Stomach (tissue), 4 donors: ENCODE results near the gene NECTIN4.

Source experiments
- POLR2A ChIP-seq, 4 donors: fragments of 450-650 bp; IDR thresholded peaks; one replicate each; pipeline ENCODE4 v1.6.1; 2016; ENCODE audit warnings: antibody characterized with exemption in 4 of 4, control low read depth in 2 of 4, mild to moderate bottlenecking in 1 of 4, moderate library complexity in 1 of 4
- TF ChIP-seq, protein P1 (sequence below), 7 experiments: fragments of 450-650 bp in 4 of 7; fragments of 200-600 bp in 3 of 7; sonication (generic) in 3 of 7; IDR thresholded peaks; one replicate each; pipeline ENCODE4 v1.5.1; 2016 to 2019; ENCODE audit warnings: antibody characterized with exemption in 7 of 7, control low read depth in 2 of 7, mild to moderate bottlenecking in 1 of 7

DNA sequence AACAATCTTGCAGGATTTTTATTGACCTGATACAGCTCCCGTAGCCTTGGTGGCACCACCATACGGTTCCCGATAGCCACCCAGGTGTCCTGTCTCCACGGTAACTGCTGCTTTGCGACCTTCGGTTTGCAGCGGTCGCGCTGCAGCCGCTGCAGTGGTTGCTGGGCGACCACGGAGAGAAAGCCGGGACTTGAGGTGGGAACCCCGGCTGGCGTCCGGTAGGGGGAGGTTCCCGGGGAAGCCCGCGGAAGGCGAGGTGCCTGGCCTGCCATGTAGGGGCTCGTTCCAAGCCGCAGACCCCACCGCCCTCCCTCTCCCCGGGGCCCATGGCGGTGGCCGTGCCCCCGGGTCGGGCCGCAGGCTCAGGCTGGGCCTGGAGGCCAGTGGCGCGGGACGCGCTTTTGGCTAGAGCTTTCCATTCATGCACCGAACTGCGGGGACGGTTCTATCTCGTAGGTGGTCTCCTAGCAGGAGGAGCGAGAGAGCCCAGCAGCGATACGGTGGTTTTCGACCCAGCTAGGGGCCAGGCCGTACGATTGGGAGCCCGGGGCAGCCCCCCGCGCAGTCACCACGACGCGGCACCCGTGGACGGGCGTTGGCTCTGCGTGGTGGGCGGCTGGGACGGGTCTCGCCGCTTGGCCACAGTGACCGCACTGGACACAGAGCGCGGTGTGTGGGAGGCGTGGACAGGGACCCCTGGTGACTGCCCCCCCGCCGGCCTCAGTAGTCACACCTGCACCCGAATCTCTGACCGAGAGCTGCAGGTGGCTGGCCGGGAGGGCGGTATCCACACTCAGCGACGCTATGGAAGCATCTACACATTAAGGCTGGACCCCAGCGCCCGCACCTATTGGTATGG lies 9.1 kb upstream of the NECTIN4 start, which contains the start of gene KLHDC9:
- TF ChIP-seq POLR2A (IDR thresholded peaks at IDR 0.05) = no peak
- TF ChIP-seq, protein P1, sequence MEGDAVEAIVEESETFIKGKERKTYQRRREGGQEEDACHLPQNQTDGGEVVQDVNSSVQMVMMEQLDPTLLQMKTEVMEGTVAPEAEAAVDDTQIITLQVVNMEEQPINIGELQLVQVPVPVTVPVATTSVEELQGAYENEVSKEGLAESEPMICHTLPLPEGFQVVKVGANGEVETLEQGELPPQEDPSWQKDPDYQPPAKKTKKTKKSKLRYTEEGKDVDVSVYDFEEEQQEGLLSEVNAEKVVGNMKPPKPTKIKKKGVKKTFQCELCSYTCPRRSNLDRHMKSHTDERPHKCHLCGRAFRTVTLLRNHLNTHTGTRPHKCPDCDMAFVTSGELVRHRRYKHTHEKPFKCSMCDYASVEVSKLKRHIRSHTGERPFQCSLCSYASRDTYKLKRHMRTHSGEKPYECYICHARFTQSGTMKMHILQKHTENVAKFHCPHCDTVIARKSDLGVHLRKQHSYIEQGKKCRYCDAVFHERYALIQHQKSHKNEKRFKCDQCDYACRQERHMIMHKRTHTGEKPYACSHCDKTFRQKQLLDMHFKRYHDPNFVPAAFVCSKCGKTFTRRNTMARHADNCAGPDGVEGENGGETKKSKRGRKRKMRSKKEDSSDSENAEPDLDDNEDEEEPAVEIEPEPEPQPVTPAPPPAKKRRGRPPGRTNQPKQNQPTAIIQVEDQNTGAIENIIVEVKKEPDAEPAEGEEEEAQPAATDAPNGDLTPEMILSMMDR (IDR thresholded peaks at IDR 0.05) = peak in 2 of 7 experiments; percentile 8 to 12
